NCI-H524 (cell line): ENCODE results near the gene AFF3.
A peak's percentile ranks its signal among the peaks of the same experiment; 100 is the strongest.

Source experiments
- DNase-seq, 2 experiments: peaks; one replicate each; lab custom pipeline; 2025; lab: John Stamatoyannopoulos, UW

Gene AFF3

GRCh38 chr2:100008956-100009355 lies 133.4 kb downstream of the AFF3 start:
- DNase-seq, result no peak

GRCh38 chr2:100006516-100006915 lies 135.9 kb downstream of the AFF3 start:
- DNase-seq, result no peak

- no peak for DNase-seq
Measured at GRCh38 chr2:100004959-100005387, 137.4 kb downstream of the AFF3 start.

- no peak for DNase-seq
Measured at GRCh38 chr2:100004348-100004884, 138.0 kb downstream of the AFF3 start.

- DNase-seq, result no peak
Measured at GRCh38 chr2:100002059-100002458, 140.3 kb downstream of the AFF3 start.

- DNase-seq, result no peak
Measured at GRCh38 chr2:100000915-100001707, 141.3 kb downstream of the AFF3 start.

- DNase-seq, result no peak
Measured at GRCh38 chr2:99998651-99999320, 143.6 kb downstream of the AFF3 start.

GRCh38 chr2:99989905-99990304 lies 152.5 kb downstream of the AFF3 start:
- no peak for DNase-seq

- DNase-seq, result peak in 1 of 2 experiments; percentile 34
Measured at GRCh38 chr2:99988599-99988998, 153.8 kb downstream of the AFF3 start.

- no peak for DNase-seq
Measured at GRCh38 chr2:99987160-99987559, 155.2 kb downstream of the AFF3 start.

GRCh38 chr2:99984799-99985515 lies 157.4 kb downstream of the AFF3 start:
- peak in 1 of 2 experiments; percentile 33 for DNase-seq

- peak in 1 of 2 experiments; percentile 20 for DNase-seq
Measured at GRCh38 chr2:99982744-99983143, 159.6 kb downstream of the AFF3 start.

- no peak for DNase-seq
Measured at GRCh38 chr2:99981840-99982239, 160.6 kb downstream of the AFF3 start.

- no peak for DNase-seq
Measured at GRCh38 chr2:99980176-99980575, 162.2 kb downstream of the AFF3 start.

GRCh38 chr2:99977966-99978365 lies 164.4 kb downstream of the AFF3 start:
- no peak for DNase-seq

- DNase-seq, result no peak
Measured at GRCh38 chr2:99975386-99975785, 167.0 kb downstream of the AFF3 start.

- DNase-seq, result no peak
Measured at GRCh38 chr2:99974682-99975375, 167.6 kb downstream of the AFF3 start.

- DNase-seq, result no peak
Measured at GRCh38 chr2:99974275-99974674, 168.1 kb downstream of the AFF3 start.

- DNase-seq, result no peak
Measured at GRCh38 chr2:99971326-99971900, 171.0 kb downstream of the AFF3 start.

- DNase-seq, result no peak
Measured at GRCh38 chr2:99970292-99970868, 172.0 kb downstream of the AFF3 start.
